D721Med (cell line): ENCODE results near the gene TPCN1.

Experiments
- DNase-seq: peaks from one replicate; pipeline ENCODE4 v3.0.0; 2011; ENCODE audit warnings: low spot score; ENCODE audit not compliant: insufficient read length
- FAIRE-seq: peaks from 2 replicates; lab custom pipeline; 2011; peaks lifted over from hg19 to GRCh38; lab: Jason Lieb, UNC
- TF ChIP-seq, protein P1 (sequence below): IDR thresholded peaks from 2 replicates; pipeline ENCODE4 v1.5.1; 2012; ENCODE audit warnings: mild to moderate bottlenecking, control low read depth; ENCODE audit not compliant: insufficient read depth; ENCODE audit errors: missing control alignments

The TPCN1 gene

DNA sequence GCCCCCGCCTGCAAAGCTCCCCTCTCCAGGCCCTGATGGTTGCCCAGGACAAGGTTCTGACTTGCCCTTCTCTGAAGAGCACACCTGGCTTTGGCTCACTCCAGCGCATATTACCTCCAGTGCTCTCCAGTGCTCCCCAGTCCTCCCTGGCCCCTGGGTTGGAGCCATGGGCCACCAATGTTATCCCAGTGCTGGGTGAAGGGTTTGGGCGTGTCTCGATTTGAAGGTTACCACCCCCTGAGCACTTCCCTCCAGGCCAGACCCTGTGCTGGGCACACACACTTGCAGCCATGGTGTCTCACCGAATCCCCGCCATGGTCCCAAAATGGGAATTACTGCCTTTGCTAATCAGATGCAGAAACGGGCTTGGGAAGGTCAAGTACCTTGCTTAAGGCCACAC is 24.7 kb upstream of the TPCN1 start:
- no peak for DNase-seq
- TF ChIP-seq, protein P1, sequence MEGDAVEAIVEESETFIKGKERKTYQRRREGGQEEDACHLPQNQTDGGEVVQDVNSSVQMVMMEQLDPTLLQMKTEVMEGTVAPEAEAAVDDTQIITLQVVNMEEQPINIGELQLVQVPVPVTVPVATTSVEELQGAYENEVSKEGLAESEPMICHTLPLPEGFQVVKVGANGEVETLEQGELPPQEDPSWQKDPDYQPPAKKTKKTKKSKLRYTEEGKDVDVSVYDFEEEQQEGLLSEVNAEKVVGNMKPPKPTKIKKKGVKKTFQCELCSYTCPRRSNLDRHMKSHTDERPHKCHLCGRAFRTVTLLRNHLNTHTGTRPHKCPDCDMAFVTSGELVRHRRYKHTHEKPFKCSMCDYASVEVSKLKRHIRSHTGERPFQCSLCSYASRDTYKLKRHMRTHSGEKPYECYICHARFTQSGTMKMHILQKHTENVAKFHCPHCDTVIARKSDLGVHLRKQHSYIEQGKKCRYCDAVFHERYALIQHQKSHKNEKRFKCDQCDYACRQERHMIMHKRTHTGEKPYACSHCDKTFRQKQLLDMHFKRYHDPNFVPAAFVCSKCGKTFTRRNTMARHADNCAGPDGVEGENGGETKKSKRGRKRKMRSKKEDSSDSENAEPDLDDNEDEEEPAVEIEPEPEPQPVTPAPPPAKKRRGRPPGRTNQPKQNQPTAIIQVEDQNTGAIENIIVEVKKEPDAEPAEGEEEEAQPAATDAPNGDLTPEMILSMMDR: no peak
- no peak for FAIRE-seq

DNA sequence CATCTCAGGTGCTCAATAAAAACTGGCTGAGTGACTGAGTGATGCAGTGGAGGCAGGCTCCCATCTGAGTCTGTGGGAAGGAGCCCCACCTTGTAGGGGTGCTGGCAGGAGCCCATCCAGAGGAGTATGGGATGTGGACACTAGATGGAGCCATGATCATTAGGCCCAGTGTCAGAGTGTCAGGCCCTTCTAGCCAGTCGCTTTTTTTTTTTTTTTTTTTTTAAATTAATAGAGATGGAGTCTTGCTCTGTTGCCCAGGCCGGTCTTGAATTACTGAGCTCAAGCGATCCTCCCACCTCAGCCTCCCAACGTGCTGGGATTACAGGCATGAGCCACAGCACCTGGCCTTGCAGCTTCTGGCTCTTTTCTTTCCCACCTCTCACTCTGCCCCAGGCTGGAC is 24.3 kb upstream of the TPCN1 start:
- peak; percentile 62 for DNase-seq
- TF ChIP-seq, protein P1: peak; percentile 44
- FAIRE-seq: no peak

DNA sequence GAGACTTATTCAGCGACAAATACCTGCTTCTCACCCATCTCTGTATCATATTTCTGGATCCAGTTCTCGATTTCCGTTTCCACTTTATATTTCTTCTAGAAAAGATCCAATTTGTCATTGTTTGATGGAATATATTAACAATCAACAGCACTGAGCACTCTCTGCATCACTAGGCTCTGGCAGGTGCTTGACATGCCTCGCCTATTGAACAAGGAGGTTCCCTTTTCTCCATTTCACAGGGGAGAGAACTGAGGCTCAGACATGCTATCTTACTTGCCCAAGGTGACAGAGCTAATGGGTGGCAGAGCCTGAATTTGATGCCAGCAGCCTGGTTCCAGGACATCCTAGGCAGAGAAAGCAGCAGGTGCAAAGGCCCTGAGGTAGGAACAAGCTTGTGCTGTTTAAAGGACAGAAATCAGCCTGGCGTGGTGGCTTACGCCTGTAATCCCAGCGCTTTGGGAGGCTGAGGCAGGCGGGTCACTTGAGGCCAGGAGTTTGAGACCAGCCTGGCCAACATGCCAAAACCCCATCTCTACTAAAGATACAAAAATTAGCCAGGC is 23.7 kb upstream of the TPCN1 start:
- DNase-seq (no peak), FAIRE-seq (no peak)
- TF ChIP-seq, protein P1: no peak

DNA sequence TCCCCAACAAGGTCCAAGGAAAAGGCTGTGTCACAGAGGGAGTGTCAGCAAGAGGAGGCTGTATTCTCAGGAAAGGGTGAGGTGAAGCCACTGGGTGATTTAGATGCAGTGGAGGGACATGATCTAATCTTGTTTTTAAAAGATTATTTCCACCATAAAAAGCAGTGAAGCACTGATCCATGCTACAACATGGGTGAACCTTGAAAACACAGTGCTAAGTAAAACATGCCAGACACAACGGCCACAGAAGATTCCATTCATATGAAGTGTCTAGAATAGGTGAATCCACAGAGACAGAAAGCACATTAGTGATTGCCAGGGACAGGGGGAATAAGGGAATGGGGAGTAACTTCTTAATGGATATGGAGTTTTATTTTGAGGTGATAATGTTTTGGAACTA is 23.0 kb upstream of the TPCN1 start:
- DNase-seq (no peak), FAIRE-seq (no peak)
- TF ChIP-seq, protein P1: no peak

DNA sequence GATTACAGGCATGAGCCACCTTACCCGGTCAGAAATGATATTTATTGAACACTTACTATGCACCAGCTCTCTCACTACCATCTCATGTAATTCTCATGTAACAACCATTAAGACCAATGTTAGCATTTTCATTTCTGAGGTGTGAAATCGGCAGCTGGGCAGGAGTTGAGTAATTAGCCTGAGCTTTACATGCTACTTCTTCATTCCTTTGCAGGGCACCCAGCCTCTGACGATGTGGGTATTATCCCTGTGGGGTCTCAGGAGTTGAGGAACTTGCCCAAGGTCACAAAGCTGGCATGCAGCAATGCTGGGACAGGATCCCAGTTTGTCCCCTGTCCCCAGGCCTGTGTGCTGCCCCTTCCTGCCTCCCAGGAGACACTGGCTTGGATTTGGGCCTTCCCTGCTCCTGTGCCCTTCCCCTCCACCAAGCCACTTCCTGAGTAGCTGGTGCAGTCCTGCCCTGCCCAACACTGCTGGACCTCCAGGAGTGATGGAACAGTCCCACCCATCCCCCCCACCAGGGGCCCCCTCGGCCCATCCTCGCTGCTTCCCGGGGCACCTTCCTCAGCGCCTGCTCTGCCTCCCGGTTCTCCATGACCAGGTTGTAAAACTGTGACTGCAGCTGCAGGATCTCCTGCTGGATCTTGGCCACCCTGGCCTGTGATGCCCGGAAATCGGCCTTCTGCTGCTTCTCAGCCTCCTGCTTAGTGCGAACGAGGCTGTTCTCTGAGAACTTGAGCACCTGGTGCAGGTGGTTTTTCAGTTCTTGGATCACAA is 21.1 kb upstream of the TPCN1 start:
- DNase-seq: no peak
- FAIRE-seq: no peak
- TF ChIP-seq, protein P1: no peak

DNA sequence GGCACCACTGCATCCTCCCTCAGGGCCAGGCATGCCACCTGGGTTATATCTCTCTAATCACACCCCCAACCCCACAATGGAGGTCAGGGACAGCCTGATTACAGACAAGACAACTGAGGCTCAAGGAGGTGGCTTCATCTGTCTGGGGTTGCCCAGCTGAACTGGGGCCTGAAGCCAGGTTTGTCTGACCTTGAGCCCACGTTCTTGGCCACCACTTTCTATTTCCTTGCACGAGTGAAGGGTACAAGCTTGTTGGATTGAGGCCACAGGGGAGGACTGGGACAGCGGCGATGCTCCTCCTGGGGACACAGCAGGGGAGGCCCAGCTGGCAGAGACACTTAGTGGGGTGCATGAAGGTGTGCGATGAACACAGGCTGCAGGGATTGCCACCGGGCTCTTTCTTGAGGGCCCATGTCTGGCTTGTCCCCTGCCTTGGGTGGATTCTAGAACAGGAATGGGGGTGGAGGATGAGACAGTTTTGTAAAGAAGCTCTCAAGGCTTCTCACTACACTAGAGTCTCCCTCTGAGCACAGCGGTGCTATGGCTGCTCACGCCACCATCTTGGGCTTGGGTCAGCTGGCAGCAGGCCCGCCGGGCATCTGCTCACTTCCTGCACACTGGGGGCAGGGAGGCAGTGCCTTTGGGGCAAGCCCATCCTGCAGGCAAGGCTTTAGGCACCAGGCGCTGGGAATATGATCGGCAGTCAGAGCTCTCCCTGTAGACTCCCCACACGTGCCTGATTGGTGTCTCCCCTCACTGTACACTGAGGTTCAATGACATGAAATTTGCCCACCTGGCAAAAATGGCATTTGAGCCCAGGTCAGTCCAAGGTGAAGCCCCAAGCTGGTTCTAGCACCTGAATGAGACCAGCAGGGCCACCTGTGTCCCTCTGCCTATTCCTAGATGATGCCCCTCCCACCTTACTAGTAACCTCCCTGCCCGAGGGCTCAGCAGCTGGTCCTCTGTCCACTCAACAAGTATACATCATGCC is 19.8 kb upstream of the TPCN1 start:
- no peak for DNase-seq
- FAIRE-seq: no peak
- TF ChIP-seq, protein P1: no peak
